K562 (cell line): ENCODE data around the gene SLC13A4.

Experiments used
- JUN ChIP-seq, 2 experiments: sonication (generic) in 1 of 2; formaldehyde crosslinking in 1 of 2; IDR thresholded peaks; 2 replicates each; pipeline versions ENCODE4 v1.6.1 to v1.8.0; 2012 to 2022; ENCODE audit warnings: borderline replicate concordance in 2 of 2, mild to moderate bottlenecking in 2 of 2, improper control_type of control experiment in 1 of 2, low read depth in 1 of 2, low read length in 1 of 2, missing genetic modification reagents in 1 of 2
- ZNF274 ChIP-seq: IDR thresholded peaks from 2 replicates; pipeline ENCODE4 v1.6.1; 2011; ENCODE audit warnings: low read depth, mild to moderate bottlenecking, low read length, moderate library complexity, borderline replicate concordance

DNA sequence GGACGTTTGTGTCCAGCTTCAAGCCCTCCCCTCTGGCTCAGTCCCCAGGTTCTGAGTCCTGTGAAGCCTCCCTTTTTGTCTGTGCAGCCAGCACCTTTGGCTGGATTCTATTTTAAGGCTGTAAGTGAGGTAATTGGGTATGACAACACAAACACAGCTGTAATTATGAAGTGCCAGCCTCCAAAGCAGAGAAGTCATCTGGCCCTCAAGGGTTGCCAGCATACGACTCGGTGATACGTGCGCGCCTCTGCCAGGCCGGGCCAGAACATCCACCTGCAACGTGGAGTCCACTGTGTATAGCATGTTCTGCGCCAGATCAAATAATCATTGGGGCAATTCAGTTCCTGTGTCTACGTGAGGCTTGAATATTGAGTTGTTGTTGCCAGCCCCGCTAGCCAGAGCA is 27.4 kb upstream of the SLC13A4 start:
- TF ChIP-seq JUN (IDR thresholded peaks at IDR 0.05; ENCODE audit: borderline replicate concordance, low read depth, low read length) (no peak), JUN (CRISPR knock-in tag; IDR thresholded peaks at IDR 0.05; ENCODE audit: borderline replicate concordance) (no peak), ZNF274 (no peak)
